KOPT-K1 (cell line): Measurements from ENCODE around the gene MCF2L2.

Experiments
- H3K27ac ChIP-seq: fragments of 200-600 bp; sonication (generic); 2 replicates; pipeline ENCODE4 v1.5.1; 2016; ENCODE audit warnings: antibody characterized with exemption, mild to moderate bottlenecking, low read depth, low read length; ENCODE audit not compliant: poor library complexity, severe bottlenecking
- H3K36me3 ChIP-seq: fragments of 200-600 bp; sonication (generic); 2 replicates; pipeline ENCODE4 v1.5.1; 2017; ENCODE audit warnings: antibody characterized with exemption, mild to moderate bottlenecking, low read length, moderate library complexity; ENCODE audit not compliant: insufficient read depth
- H3K9me3 ChIP-seq: fragments of 200-600 bp; sonication (generic); 2 replicates; pipeline ENCODE4 v1.5.1; 2017; ENCODE audit warnings: antibody characterized with exemption, low read length, mild to moderate bottlenecking; ENCODE audit not compliant: insufficient read depth, poor library complexity, severe bottlenecking

Gene MCF2L2

GRCh38 chr3:183260167-183260904 is 168.1 kb downstream of the MCF2L2 start:
- Histone ChIP-seq H3K27ac (no peak overlapping the region), H3K36me3 (no peaks in the 10 kb centered on the region), H3K9me3 (no peaks in the 10 kb centered on the region)

GRCh38 chr3:183259621-183260020 is 168.8 kb downstream of the MCF2L2 start:
- Histone ChIP-seq H3K27ac (no peak overlapping the region), H3K36me3 (no peaks in the 10 kb centered on the region), H3K9me3 (no peaks in the 10 kb centered on the region)

GRCh38 chr3:183259087-183259486 is 169.3 kb downstream of the MCF2L2 start:
- H3K27ac ChIP-seq: no peak overlapping the region
- no peaks in the 10 kb centered on the region for H3K9me3 ChIP-seq
- no peaks in the 10 kb centered on the region for H3K36me3 ChIP-seq

- H3K9me3 ChIP-seq: peaks cover 6% of the 10 kb centered on the region
- no peak overlapping the region for H3K27ac ChIP-seq
- no peaks in the 10 kb centered on the region for H3K36me3 ChIP-seq
These were observed 173.1 kb downstream of the MCF2L2 start for GRCh38 chr3:183255348-183255730.

GRCh38 chr3:183254487-183255347 is 173.7 kb downstream of the MCF2L2 start:
- no peaks in the 10 kb centered on the region for H3K36me3 ChIP-seq
- H3K9me3 ChIP-seq: peaks cover 6% of the 10 kb centered on the region
- no peak overlapping the region for H3K27ac ChIP-seq

GRCh38 chr3:183253528-183254486 is 174.6 kb downstream of the MCF2L2 start:
- no peak overlapping the region for H3K27ac ChIP-seq
- H3K36me3 ChIP-seq: no peaks in the 10 kb centered on the region
- H3K9me3 ChIP-seq: peaks cover 6% of the 10 kb centered on the region

- Histone ChIP-seq H3K36me3 (no peaks in the 10 kb centered on the region), H3K9me3 (peaks cover 6% of the 10 kb centered on the region), H3K27ac (no peak within 1 kb of the TSS)
These were observed 175.4 kb downstream of the MCF2L2 start, which contains the start of gene B3GNT5 for GRCh38 chr3:183252973-183253527. TSS of gene B3GNT5 (plus strand) at chr3:183253253. CDS start at chr3:183269799, 16,546 bp downstream.

- H3K36me3 ChIP-seq: no peaks in the 10 kb centered on the region
- H3K27ac ChIP-seq: no peak overlapping the region
These were observed 176.2 kb downstream of the MCF2L2 start for GRCh38 chr3:183252118-183252782.

GRCh38 chr3:183249006-183249718 is 179.3 kb downstream of the MCF2L2 start:
- H3K9me3 ChIP-seq: peaks cover 6% of the 10 kb centered on the region
- H3K27ac ChIP-seq: no peak overlapping the region
- H3K36me3 ChIP-seq: no peaks in the 10 kb centered on the region

More at GRCh38 chr3:183252118-183252782, 176.2 kb downstream of the MCF2L2 start:
- peaks cover 6% of the 10 kb centered on the region for H3K9me3 ChIP-seq

GRCh38 chr3:183247011-183247589 is 181.3 kb downstream of the MCF2L2 start:
- Histone ChIP-seq H3K36me3 (no peaks in the 10 kb centered on the region), H3K9me3 (peaks cover 15% of the 10 kb centered on the region), H3K27ac (no peak overlapping the region)

GRCh38 chr3:183244981-183245476 is 183.4 kb downstream of the MCF2L2 start:
- no peak overlapping the region for H3K27ac ChIP-seq
- H3K9me3 ChIP-seq: peaks cover 34% of the 10 kb centered on the region
- no peaks in the 10 kb centered on the region for H3K36me3 ChIP-seq

GRCh38 chr3:183244219-183244618 is 184.2 kb downstream of the MCF2L2 start:
- H3K36me3 ChIP-seq: no peaks in the 10 kb centered on the region
- H3K27ac ChIP-seq: no peak overlapping the region
- H3K9me3 ChIP-seq: peaks cover 34% of the 10 kb centered on the region

- H3K9me3 ChIP-seq: peaks cover 34% of the 10 kb centered on the region
- no peaks in the 10 kb centered on the region for H3K36me3 ChIP-seq
- H3K27ac ChIP-seq: no peak overlapping the region
These were observed 186.0 kb downstream of the MCF2L2 start for GRCh38 chr3:183242431-183242830.
